Measurements from ENCODE around the gene EDEM3.
"Not testable (repeated sequence)": the region's sequence is repeated elsewhere in the genome, so short reads cannot be mapped to it uniquely, and the experiment has no call there.

The EDEM3 gene

GRCh38 chr1:184684285-184685074 is 70.2 kb downstream of the EDEM3 start:
- Mint-ChIP-seq H3K9me3 (peaks cover 14% of the 10 kb centered on the region), H3K4me3 (no peak overlapping the region), H3K27me3 (no peaks in the 10 kb centered on the region), H3K27ac (no peak overlapping the region), H3K36me3 (ENCODE audit: low read depth) (no peaks in the 10 kb centered on the region), H3K4me1 (ENCODE audit: low read depth) (no peaks in the 10 kb centered on the region)

- no peaks in the 10 kb centered on the region for H3K4me1 Mint-ChIP-seq (ENCODE audit: low read depth)
- peaks cover 14% of the 10 kb centered on the region for H3K9me3 Mint-ChIP-seq
- no peaks in the 10 kb centered on the region for H3K27me3 Mint-ChIP-seq
- no peak overlapping the region for H3K4me3 Mint-ChIP-seq
- H3K36me3 Mint-ChIP-seq (ENCODE audit: low read depth): peaks cover 3% of the 10 kb centered on the region
- no peak overlapping the region for H3K27ac Mint-ChIP-seq
Measured at GRCh38 chr1:184682956-184683355, 71.7 kb downstream of the EDEM3 start.

GRCh38 chr1:184680611-184681225 is 73.9 kb downstream of the EDEM3 start:
- not testable (repeated sequence) for H3K4me3 Mint-ChIP-seq; H3K4me1 Mint-ChIP-seq (ENCODE audit: low read depth); H3K27me3 Mint-ChIP-seq; H3K27ac Mint-ChIP-seq; H3K36me3 Mint-ChIP-seq (ENCODE audit: low read depth)
- H3K9me3 Mint-ChIP-seq: peaks cover 14% of the 10 kb centered on the region

GRCh38 chr1:184679472-184679871 is 75.2 kb downstream of the EDEM3 start:
- H3K4me1 Mint-ChIP-seq (ENCODE audit: low read depth); H3K27ac Mint-ChIP-seq; H3K4me3 Mint-ChIP-seq; H3K36me3 Mint-ChIP-seq (ENCODE audit: low read depth): not testable (repeated sequence)
- Mint-ChIP-seq H3K27me3 (peaks cover 13% of the 10 kb centered on the region), H3K9me3 (peaks cover 14% of the 10 kb centered on the region)

GRCh38 chr1:184677344-184677743 is 77.3 kb downstream of the EDEM3 start:
- H3K27ac Mint-ChIP-seq: no peak overlapping the region

GRCh38 chr1:184673305-184673704 is 81.4 kb downstream of the EDEM3 start:
- Mint-ChIP-seq H3K4me3 (no peak overlapping the region), H3K27me3 (peaks cover 28% of the 10 kb centered on the region), H3K36me3 (ENCODE audit: low read depth) (peaks cover 4% of the 10 kb centered on the region), H3K27ac (no peak overlapping the region), H3K9me3 (no peaks in the 10 kb centered on the region), H3K4me1 (ENCODE audit: low read depth) (no peaks in the 10 kb centered on the region)

More at GRCh38 chr1:184677344-184677743, 77.3 kb downstream of the EDEM3 start:
- H3K9me3 Mint-ChIP-seq: peaks cover 14% of the 10 kb centered on the region
- no peaks in the 10 kb centered on the region for H3K4me1 Mint-ChIP-seq (ENCODE audit: low read depth)
- peaks cover 24% of the 10 kb centered on the region for H3K27me3 Mint-ChIP-seq
- H3K36me3 Mint-ChIP-seq (ENCODE audit: low read depth): peaks cover 7% of the 10 kb centered on the region
- H3K4me3 Mint-ChIP-seq: no peak overlapping the region

GRCh38 chr1:184672013-184672726 is 82.5 kb downstream of the EDEM3 start:
- Mint-ChIP-seq H3K36me3 (ENCODE audit: low read depth) (peaks cover 4% of the 10 kb centered on the region), H3K9me3 (no peaks in the 10 kb centered on the region), H3K4me3 (no peak overlapping the region), H3K27ac (no peak overlapping the region), H3K4me1 (ENCODE audit: low read depth) (no peaks in the 10 kb centered on the region), H3K27me3 (peaks cover 28% of the 10 kb centered on the region)

GRCh38 chr1:184669391-184669790 is 85.3 kb downstream of the EDEM3 start:
- H3K9me3 Mint-ChIP-seq: no peaks in the 10 kb centered on the region
- no peaks in the 10 kb centered on the region for H3K4me1 Mint-ChIP-seq (ENCODE audit: low read depth)
- no peaks in the 10 kb centered on the region for H3K36me3 Mint-ChIP-seq (ENCODE audit: low read depth)
- peaks cover 25% of the 10 kb centered on the region for H3K27me3 Mint-ChIP-seq
- no peak overlapping the region for H3K4me3 Mint-ChIP-seq
- H3K27ac Mint-ChIP-seq: no peak overlapping the region

- no peak overlapping the region for H3K27ac Mint-ChIP-seq
- no peaks in the 10 kb centered on the region for H3K36me3 Mint-ChIP-seq (ENCODE audit: low read depth)
- H3K27me3 Mint-ChIP-seq: peaks cover 10% of the 10 kb centered on the region
- H3K9me3 Mint-ChIP-seq: no peaks in the 10 kb centered on the region
- peaks cover 3% of the 10 kb centered on the region for H3K4me1 Mint-ChIP-seq (ENCODE audit: low read depth)
- H3K4me3 Mint-ChIP-seq: no peak overlapping the region
Measured at GRCh38 chr1:184665360-184665759, 89.3 kb downstream of the EDEM3 start.

- H3K4me1 Mint-ChIP-seq (ENCODE audit: low read depth): peaks cover 3% of the 10 kb centered on the region
- no peaks in the 10 kb centered on the region for H3K9me3 Mint-ChIP-seq
- H3K27me3 Mint-ChIP-seq: peaks cover 10% of the 10 kb centered on the region
- no peak overlapping the region for H3K27ac Mint-ChIP-seq
- H3K36me3 Mint-ChIP-seq (ENCODE audit: low read depth): no peaks in the 10 kb centered on the region
- no peak overlapping the region for H3K4me3 Mint-ChIP-seq
Measured at GRCh38 chr1:184664661-184665060, 90.0 kb downstream of the EDEM3 start.

GRCh38 chr1:184664042-184664660 is 90.5 kb downstream of the EDEM3 start:
- Mint-ChIP-seq H3K4me1 (ENCODE audit: low read depth) (peaks cover 3% of the 10 kb centered on the region), H3K9me3 (no peaks in the 10 kb centered on the region), H3K4me3 (no peak overlapping the region), H3K27ac (no peak overlapping the region), H3K27me3 (peaks cover 10% of the 10 kb centered on the region), H3K36me3 (ENCODE audit: low read depth) (no peaks in the 10 kb centered on the region)

GRCh38 chr1:184661801-184662200 is 92.9 kb downstream of the EDEM3 start:
- Mint-ChIP-seq H3K4me3 (no peak overlapping the region), H3K27ac (no peak overlapping the region), H3K4me1 (ENCODE audit: low read depth) (peaks cover 3% of the 10 kb centered on the region), H3K9me3 (no peaks in the 10 kb centered on the region), H3K36me3 (ENCODE audit: low read depth) (no peaks in the 10 kb centered on the region), H3K27me3 (peaks cover 10% of the 10 kb centered on the region)

- Mint-ChIP-seq H3K9me3 (no peaks in the 10 kb centered on the region), H3K4me3 (no peak overlapping the region), H3K27ac (no peak overlapping the region), H3K4me1 (ENCODE audit: low read depth) (peaks cover 3% of the 10 kb centered on the region), H3K36me3 (ENCODE audit: low read depth) (no peaks in the 10 kb centered on the region), H3K27me3 (peaks cover 8% of the 10 kb centered on the region)
Measured at GRCh38 chr1:184660462-184661191, 94.0 kb downstream of the EDEM3 start.

GRCh38 chr1:184658055-184658454 is 96.6 kb downstream of the EDEM3 start:
- H3K9me3 Mint-ChIP-seq: no peaks in the 10 kb centered on the region
- no peak overlapping the region for H3K27ac Mint-ChIP-seq
- H3K27me3 Mint-ChIP-seq: peaks cover under 1% of the 10 kb centered on the region
- no peaks in the 10 kb centered on the region for H3K4me1 Mint-ChIP-seq (ENCODE audit: low read depth)
- H3K4me3 Mint-ChIP-seq: no peak overlapping the region
- H3K36me3 Mint-ChIP-seq (ENCODE audit: low read depth): no peaks in the 10 kb centered on the region
